Glomerular visceral epithelial cell (primary cell): ENCODE data around the gene CDK16.

ENCODE experiments used
- DNase-seq: peaks from one replicate; pipeline ENCODE4 v3.0.0-alpha.2; 2016; ENCODE audit errors: extremely low spot score

The CDK16 gene

GRCh38 chrX:47218280-47218919, at the start of gene CDK16:
TSS of gene CDK16 (plus strand) at chrX:47218681. CDS start at chrX:47223558, 4,877 bp downstream.
- DNase-seq, result peak; percentile 78

DNA sequence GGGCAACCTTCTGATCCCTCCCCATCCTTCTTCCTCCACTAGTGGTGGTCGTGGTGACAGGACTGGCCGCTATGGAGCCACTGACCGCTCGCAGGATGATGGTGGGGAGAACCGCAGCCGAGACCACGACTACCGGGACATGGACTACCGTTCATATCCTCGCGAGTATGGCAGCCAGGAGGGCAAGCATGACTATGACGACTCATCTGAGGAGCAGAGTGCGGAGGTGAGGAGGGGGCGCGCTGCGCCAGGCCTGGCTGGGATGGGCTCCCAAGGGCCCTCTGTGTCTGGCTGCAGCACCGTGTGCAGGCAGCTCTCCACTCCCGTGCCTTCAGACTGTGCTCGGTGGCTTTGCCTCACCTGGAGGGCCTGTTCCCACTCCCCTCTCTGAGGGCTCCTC, 49.2 kb upstream of the CDK16 start:
- DNase-seq, result no peak

GRCh38 chrX:47169726-47170515, 48.6 kb upstream of the CDK16 start:
- no peak for DNase-seq

- no peak for DNase-seq
Measured at GRCh38 chrX:47170861-47171692, 47.4 kb upstream of the CDK16 start.

DNA sequence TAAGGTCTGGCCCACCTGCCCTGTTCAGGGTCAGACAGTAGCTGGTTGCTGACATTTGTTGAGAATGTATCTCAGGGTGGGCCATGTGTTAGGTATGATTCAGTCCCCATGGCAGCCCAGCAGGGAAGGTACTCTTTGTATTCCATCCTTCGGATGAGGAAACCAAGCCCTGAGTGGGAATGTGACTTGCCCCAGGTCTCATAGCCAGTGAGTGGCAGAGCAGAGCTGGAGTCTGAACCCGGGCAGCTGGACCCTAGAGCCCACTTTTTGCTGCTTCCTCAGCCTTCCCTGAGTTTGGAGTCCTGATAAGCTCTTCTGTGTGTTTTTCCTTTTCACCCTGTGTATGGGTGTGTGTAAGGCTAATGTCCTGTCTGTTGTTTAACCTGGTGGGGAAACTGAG, 46.5 kb upstream of the CDK16 start:
- no peak for DNase-seq

GRCh38 chrX:47172549-47172948, 45.9 kb upstream of the CDK16 start:
- DNase-seq, result no peak

GRCh38 chrX:47172971-47173792, 45.3 kb upstream of the CDK16 start:
- no peak for DNase-seq

GRCh38 chrX:47174376-47174775, 44.1 kb upstream of the CDK16 start:
- no peak for DNase-seq

- DNase-seq, result no peak
Measured at GRCh38 chrX:47174846-47175587, 43.5 kb upstream of the CDK16 start.

DNA sequence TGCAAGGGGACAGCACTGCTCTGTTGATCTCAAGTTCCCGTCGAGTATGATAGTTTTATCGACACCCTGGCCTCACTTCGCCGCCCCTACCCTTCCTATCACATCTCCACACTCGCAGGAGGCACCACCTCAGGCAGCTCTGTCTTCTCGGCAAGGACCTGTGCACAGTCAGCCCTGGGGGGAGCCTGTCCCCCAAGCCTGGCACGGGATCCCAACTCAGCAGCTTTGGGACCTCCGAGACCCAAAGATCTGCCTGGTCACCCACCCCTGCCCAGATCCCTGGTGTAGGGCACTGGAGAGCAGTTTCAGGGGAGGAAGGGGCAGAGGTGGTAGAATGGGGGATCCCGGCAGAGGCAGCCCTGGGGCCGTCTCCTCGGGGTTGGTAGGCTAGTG, 42.9 kb upstream of the CDK16 start:
- no peak for DNase-seq

GRCh38 chrX:47176101-47176740, 42.3 kb upstream of the CDK16 start:
- DNase-seq, result no peak

DNA sequence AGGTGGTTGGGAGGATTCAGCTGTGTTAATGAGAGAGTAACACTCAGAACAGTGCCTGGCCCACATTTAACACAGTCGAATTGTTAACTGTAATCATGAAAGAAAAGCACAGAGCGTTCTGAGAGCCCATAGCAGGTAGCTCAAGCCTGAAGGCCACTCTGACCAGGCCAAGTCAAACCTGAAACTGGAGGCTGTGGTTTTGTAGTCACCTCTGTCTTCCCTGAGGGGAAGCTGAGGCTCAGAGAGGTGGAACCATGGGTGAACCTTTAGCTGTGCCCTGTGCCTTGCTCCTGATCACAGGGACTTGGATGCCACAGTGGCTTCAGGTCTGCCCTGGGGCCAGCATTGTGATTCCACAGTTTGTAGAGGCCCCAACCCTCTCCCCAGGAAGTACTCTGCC, 41.4 kb upstream of the CDK16 start:
- DNase-seq, result no peak

GRCh38 chrX:47178337-47178736, 40.1 kb upstream of the CDK16 start:
- no peak for DNase-seq

- DNase-seq, result no peak
Measured at GRCh38 chrX:47179221-47179927, 39.1 kb upstream of the CDK16 start.

- DNase-seq, result no peak
Measured at GRCh38 chrX:47179928-47180255, 38.6 kb upstream of the CDK16 start.

GRCh38 chrX:47180346-47180745, 38.1 kb upstream of the CDK16 start:
- DNase-seq, result no peak

DNA sequence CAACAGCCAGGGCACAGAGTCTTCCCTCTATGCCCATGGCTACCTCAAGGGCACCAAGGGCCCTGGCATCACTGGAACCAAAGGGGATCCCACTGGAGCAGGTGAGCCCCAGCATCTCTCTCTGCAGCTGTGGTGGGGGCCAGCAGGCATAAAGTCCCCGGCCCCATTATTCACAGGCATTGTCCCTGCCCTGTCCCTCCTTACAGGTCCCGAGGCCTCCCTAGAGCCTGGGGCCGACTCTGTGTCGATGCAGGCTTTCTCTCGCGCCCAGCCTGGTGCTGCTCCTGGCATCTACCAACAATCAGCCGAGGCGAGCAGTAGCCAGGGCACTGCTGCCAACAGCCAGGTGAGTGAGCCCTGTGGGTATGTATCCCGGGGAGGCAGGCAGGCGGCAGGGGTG, 37.2 kb upstream of the CDK16 start:
- no peak for DNase-seq

DNA sequence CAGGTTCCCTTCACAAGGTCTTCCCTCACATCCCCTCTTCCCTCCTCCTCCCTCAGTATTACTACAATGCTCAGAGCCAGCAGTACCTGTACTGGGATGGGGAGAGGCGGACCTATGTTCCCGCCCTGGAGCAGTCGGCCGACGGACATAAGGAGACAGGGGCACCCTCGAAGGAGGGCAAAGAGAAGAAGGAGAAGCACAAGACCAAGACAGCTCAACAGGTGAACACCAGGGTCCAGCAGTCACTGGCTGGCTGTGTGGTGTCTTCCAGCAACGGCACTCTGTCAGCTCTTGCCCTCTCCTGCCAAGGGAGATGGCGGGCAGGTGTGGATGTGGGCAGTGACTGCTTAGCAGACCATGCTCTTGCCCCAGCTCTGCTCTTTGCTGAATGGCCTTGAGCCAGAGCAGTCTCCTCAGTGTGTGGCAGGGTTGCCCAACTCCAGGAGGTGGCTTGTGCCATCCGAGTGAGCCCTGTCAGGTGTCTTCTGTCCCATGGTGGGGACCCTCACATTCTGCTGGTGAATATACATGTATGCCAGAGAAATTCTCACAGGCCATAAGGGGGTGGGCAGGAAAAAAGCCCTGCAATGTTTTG, 36.3 kb upstream of the CDK16 start:
- no peak for DNase-seq

- no peak for DNase-seq
Measured at GRCh38 chrX:47184486-47184885, 34.0 kb upstream of the CDK16 start.

DNA sequence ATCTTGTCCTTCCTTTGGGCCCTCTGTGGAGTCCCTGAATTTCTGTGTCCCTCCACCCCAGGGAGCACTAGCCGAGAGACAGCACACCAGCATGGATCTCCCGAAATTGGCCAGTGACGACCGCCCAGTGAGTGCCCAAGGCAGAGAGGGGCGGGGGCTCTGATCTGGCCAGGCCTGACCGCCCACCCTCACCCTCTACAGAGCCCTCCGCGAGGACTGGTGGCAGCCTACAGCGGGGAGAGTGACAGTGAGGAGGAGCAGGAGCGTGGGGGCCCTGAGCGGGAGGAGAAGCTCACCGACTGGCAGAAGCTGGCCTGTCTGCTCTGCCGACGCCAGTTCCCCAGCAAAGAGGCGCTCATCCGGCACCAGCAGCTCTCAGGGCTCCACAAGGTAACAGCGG, 33.2 kb upstream of the CDK16 start:
- DNase-seq, result no peak
